SK-N-SH (cell line): ENCODE data around the gene NUP160. TPM values are rescaled to one million over a fixed set of nuclear protein-coding genes. Genes with fewer than 3 reads are reported as not detected.
"Not testable (repeated sequence)": the region's sequence is repeated elsewhere in the genome, so short reads cannot be mapped to it uniquely, and the experiment has no call there.

Experiments used
- CTCF ChIA-PET: fragments of 300-600, 350-600 bp; formaldehyde crosslinking; extraction: SDS; loops from one replicate; lab custom pipeline; 2021; lab: Yijun Ruan, JAX
- POLR2A ChIA-PET: fragments of 350-600 bp; sonication (Branson Sonifier 250); formaldehyde crosslinking; extraction: SDS; loops from one replicate; lab custom pipeline; 2020; ENCODE audit warnings: antibody characterized with exemption, inconsistent platforms; lab: Yijun Ruan, JAX
- DNase-seq: peaks from one replicate; pipeline ENCODE4 v3.0.0; 2012
- H2AFZ ChIP-seq: fragments of 200-600 bp; sonication (generic); 2 replicates; pipeline ENCODE4 v1.8.1; 2016; ENCODE audit warnings: antibody characterized with exemption, mild to moderate bottlenecking, low read depth
- H3F3A ChIP-seq: fragments of 200-600 bp; sonication (generic); replicated peaks from 2 replicates; pipeline ENCODE3; 2016; ENCODE audit warnings: antibody characterized with exemption, mild to moderate bottlenecking; ENCODE audit not compliant: insufficient read depth
- H3K27ac ChIP-seq, 2 experiments: fragments of 200-500 bp in 1 of 2; fragments of 200-600 bp in 1 of 2; sonication (Bioruptor generic) in 1 of 2; sonication (generic), shearing (Covaris generic) in 1 of 2; 2 replicates each; pipeline versions ENCODE4 v1.5.1 to v1.6.1; 2014 to 2016; ENCODE audit warnings: low read depth in 2 of 2, inconsistent platforms in 1 of 2, low read length in 1 of 2, mild to moderate bottlenecking in 1 of 2, mixed read lengths in 1 of 2
- H3K27me3 ChIP-seq: fragments of 200-600 bp; sonication (generic), shearing (Covaris generic); 2 replicates; pipeline ENCODE4 v1.6.1; 2016; ENCODE audit warnings: mixed run types; ENCODE audit not compliant: insufficient read depth
- H3K36me3 ChIP-seq, 2 experiments: fragments of 200-500 bp in 1 of 2; fragments of 200-600 bp in 1 of 2; sonication (Bioruptor generic) in 1 of 2; sonication (generic) in 1 of 2; replicated peaks in 1 of 2; 2 replicates each; pipeline versions ENCODE3 to v1.5.1; 2014 to 2016; ENCODE audit warnings: low read length in 1 of 2, mild to moderate bottlenecking in 1 of 2; ENCODE audit not compliant: insufficient read depth in 2 of 2, control insufficient read depth in 1 of 2
- H3K4me1 ChIP-seq, 2 experiments: fragments of 200-500 bp in 1 of 2; fragments of 200-600 bp in 1 of 2; sonication (Bioruptor generic) in 1 of 2; sonication (generic), shearing (Covaris generic) in 1 of 2; 2 replicates each; pipeline versions ENCODE4 v1.5.1 to v1.6.1; 2014 to 2016; ENCODE audit warnings: low read depth in 1 of 2, low read length in 1 of 2, mixed run types in 1 of 2; ENCODE audit not compliant: insufficient read depth in 2 of 2, control insufficient read depth in 1 of 2
- H3K4me2 ChIP-seq: fragments of 200-600 bp; sonication (generic), shearing (Covaris generic); 2 replicates; pipeline ENCODE4 v1.6.1; 2017; ENCODE audit warnings: mixed run types
- H3K4me3 ChIP-seq, 2 experiments: fragments of 200-500 bp in 1 of 2; fragments of 200-600 bp in 1 of 2; sonication (Bioruptor generic) in 1 of 2; sonication (generic), shearing (Covaris generic) in 1 of 2; 2 replicates each; pipeline versions ENCODE4 v1.5.1 to v1.8.1; 2014 to 2016; ENCODE audit warnings: low read depth in 2 of 2, inconsistent platforms in 1 of 2, low read length in 1 of 2, mild to moderate bottlenecking in 1 of 2, mixed read lengths in 1 of 2, moderate library complexity in 1 of 2
- H3K79me2 ChIP-seq: fragments of 200-600 bp; sonication (generic); 2 replicates; pipeline ENCODE4 v1.8.1; 2017; ENCODE audit warnings: mild to moderate bottlenecking; ENCODE audit not compliant: insufficient read depth
- H3K9ac ChIP-seq: fragments of 200-600 bp; sonication (generic); 2 replicates; pipeline ENCODE4 v1.6.1; 2017; ENCODE audit warnings: mixed run types
- H3K9me2 ChIP-seq: fragments of 200-600 bp; sonication (generic); 2 replicates; pipeline ENCODE4 v1.6.1; 2017; ENCODE audit warnings: mixed run types
- H3K9me3 ChIP-seq: fragments of 200-600 bp; sonication (generic); 2 replicates; pipeline ENCODE4 v1.6.1; 2017; ENCODE audit warnings: mixed run types, mild to moderate bottlenecking, moderate library complexity
- H4K20me1 ChIP-seq: fragments of 200-600 bp; sonication (generic); 2 replicates; pipeline ENCODE4 v1.6.1; 2017; ENCODE audit warnings: mild to moderate bottlenecking, mixed run types; ENCODE audit not compliant: insufficient read depth
- CTCF ChIP-seq: fragments of 200-600 bp; sonication (generic); IDR thresholded peaks from 2 replicates; pipeline ENCODE4 v1.6.1; 2017; ENCODE audit warnings: antibody characterized with exemption, mild to moderate bottlenecking, moderate library complexity
- ELF1 ChIP-seq: IDR thresholded peaks from 2 replicates; pipeline ENCODE4 v1.4.0; 2012
- EP300 ChIP-seq, 2 experiments: IDR thresholded peaks; 2 replicates each; pipeline versions ENCODE4 v1.4.0 to v1.6.1; 2012; ENCODE audit warnings: borderline replicate concordance in 1 of 2, low read depth in 1 of 2, low read length in 1 of 2
- FOSL2 ChIP-seq: IDR thresholded peaks from 2 replicates; pipeline ENCODE4 v1.4.0; 2012; ENCODE audit warnings: low read depth, mild to moderate bottlenecking, moderate library complexity, borderline replicate concordance
- GABPA ChIP-seq: IDR thresholded peaks from 2 replicates; pipeline ENCODE4 v1.4.0; 2012; ENCODE audit warnings: low read depth, mild to moderate bottlenecking
- MEF2A ChIP-seq: IDR thresholded peaks from 2 replicates; pipeline ENCODE4 v1.4.0; 2012; ENCODE audit warnings: low read depth, borderline replicate concordance
- MXI1 ChIP-seq: IDR thresholded peaks from 2 replicates; pipeline ENCODE4 v1.6.1; 2012; ENCODE audit warnings: mild to moderate bottlenecking, low read depth, low read length, improper control_type of control experiment
- PBX3 ChIP-seq: IDR thresholded peaks from 2 replicates; pipeline ENCODE4; 2012
- RCOR1 ChIP-seq: fragments of 150-350 bp; IDR thresholded peaks from 2 replicates; pipeline ENCODE4 v1.6.1; 2017; ENCODE audit warnings: antibody characterized with exemption, low read length
- RXRA ChIP-seq: IDR thresholded peaks from 2 replicates; pipeline ENCODE4 v1.4.0; 2012; ENCODE audit warnings: low read depth, mild to moderate bottlenecking, borderline replicate concordance
- TCF12 ChIP-seq: IDR thresholded peaks from 2 replicates; pipeline ENCODE4 v1.4.0; 2012
- TEAD4 ChIP-seq: IDR thresholded peaks from 2 replicates; pipeline ENCODE4 v1.4.0; 2012; ENCODE audit warnings: mild to moderate bottlenecking, borderline replicate concordance; ENCODE audit not compliant: insufficient read depth
- USF1 ChIP-seq: IDR thresholded peaks from 2 replicates; pipeline ENCODE4 v1.4.0; 2012; ENCODE audit warnings: low read depth, borderline replicate concordance
- YY1 ChIP-seq: IDR thresholded peaks from 2 replicates; pipeline ENCODE4 v1.4.0; 2012; ENCODE audit warnings: low read depth, mild to moderate bottlenecking
- WGBS: methylation state at CpG from one replicate; pipeline ENCODE4 v1.1.6; 2017; ENCODE audit warnings: low lambda C conversion rate; 5-methylcytosine and 5-hydroxymethylcytosine counted together
- polyA plus RNA-seq, 3 experiments: library from polyadenylated mRNA; depleted of rRNA; stranded (reverse); fragments of >200 nt; gene quantifications; 2 replicates each; pipeline ENCODE4 v1.2.3, GENCODE V29; 2012

NUP160 gene
- polyA plus RNA-seq, 1 of the 3 experiments (the other 2 are of a cell fraction) = 19.3 TPM

GRCh38 chr11:47867823-47868222 is 19.7 kb upstream of the NUP160 start:
- Histone ChIP-seq H3K79me2 (no peaks in the 10 kb centered on the region), H2AFZ (no peak overlapping the region), H3K9ac (no peak overlapping the region), H3K36me3 (no peaks in the 10 kb centered on the region), H3K27ac (no peak overlapping the region)
- POLR2A ChIA-PET = interaction anchor here (0.6 kb wide), 1 partner anchor 10 kb away, joined by 3 read pairs; no protein-coding TSS in a partner anchor
- TF ChIP-seq RCOR1 (no peak), TEAD4 (no peak), GABPA (no peak), USF1 (no peak), MXI1 (no peak), CTCF (no peak), EP300 (IDR thresholded peaks at IDR 0.05; ENCODE audit: borderline replicate concordance in 1 of 2, low read depth in 1 of 2, low read length in 1 of 2) (no peak), MEF2A (no peak), ELF1 (no peak), PBX3 (no peak), FOSL2 (no peak), RXRA (no peak), TCF12 (no peak), YY1 (no peak)
- TF ChIP-seq, all 33 proteins: peak for 0
- no peaks in the 10 kb centered on the region for H4K20me1 ChIP-seq
- CTCF ChIA-PET = interaction anchor here (1.8 kb wide), 1 partner anchor 15 kb away, joined by 10 read pairs; no protein-coding TSS in a partner anchor
- H3F3A ChIP-seq = peaks cover 35% of the 10 kb centered on the region
- no peaks in the 10 kb centered on the region for H3K9me3 ChIP-seq
- no peak overlapping the region for H3K4me3 ChIP-seq
- WGBS = 74% methylated on average over 3 of the region's 3 CpGs
- H3K27me3 ChIP-seq = no peaks in the 10 kb centered on the region
- H3K4me1 ChIP-seq = peaks cover 3 to 28% of the 10 kb centered on the region in 2 experiments; a peak in 3 of 4 replicates
- no peak overlapping the region for H3K4me2 ChIP-seq
- no peaks in the 10 kb centered on the region for H3K9me2 ChIP-seq
- no peak for DNase-seq

GRCh38 chr11:47866892-47867291 is 18.7 kb upstream of the NUP160 start:
- H3K9ac ChIP-seq, H3K9me3 ChIP-seq, POLR2A ChIA-PET, H3K36me3 ChIP-seq, H4K20me1 ChIP-seq, H3K27ac ChIP-seq, H3K79me2 ChIP-seq, H3K27me3 ChIP-seq, DNase-seq, H3K4me2 ChIP-seq, H2AFZ ChIP-seq, H3K9me2 ChIP-seq, H3K4me3 ChIP-seq: not testable (repeated sequence)
- CTCF ChIA-PET = interaction anchor here (1.0 kb wide), 1 partner anchor 14 kb away, joined by 3 read pairs; no protein-coding TSS in a partner anchor
- H3K4me1 ChIP-seq = peaks cover 3 to 37% of the 10 kb centered on the region in 2 experiments; a peak in 3 of 4 replicates
- 89% methylated on average over 6 of the region's 6 CpGs for WGBS
- H3F3A ChIP-seq = peaks cover 41% of the 10 kb centered on the region
